T follicular helper cell (primary cell): Measurements from ENCODE around the gene SERPINA3.

Source experiments
- DNase-seq: peaks from one replicate; pipeline ENCODE4 v3.0.0-alpha.2; 2020; ENCODE audit warnings: low read depth

SERPINA3 gene

GRCh38 chr14:94655169-94655710 lies 43.0 kb downstream of the SERPINA3 start:
- no peak for DNase-seq

- no peak for DNase-seq
Measured at GRCh38 chr14:94656043-94656442, 43.9 kb downstream of the SERPINA3 start.

- DNase-seq = no peak
Measured at GRCh38 chr14:94659256-94659655, 47.1 kb downstream of the SERPINA3 start.

DNA sequence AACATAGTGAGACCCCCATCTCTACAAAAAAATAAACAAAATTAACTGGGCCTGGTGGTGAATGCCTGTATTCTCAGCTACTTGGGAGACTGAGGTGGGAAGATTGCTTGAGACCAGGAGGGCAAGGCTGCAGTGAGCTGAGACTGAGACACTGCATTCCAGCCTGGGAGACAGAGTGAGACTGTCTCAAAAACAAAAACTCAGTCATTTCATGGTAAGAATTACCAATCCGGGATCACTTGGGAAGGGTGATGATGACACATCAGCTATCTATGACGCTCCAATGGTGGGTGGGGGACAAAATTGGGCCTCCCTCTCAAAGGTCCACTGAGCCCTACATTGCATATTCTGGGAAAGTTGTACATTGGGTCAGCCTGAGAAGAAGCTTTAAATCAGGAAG lies 47.7 kb downstream of the SERPINA3 start:
- no peak for DNase-seq

DNA sequence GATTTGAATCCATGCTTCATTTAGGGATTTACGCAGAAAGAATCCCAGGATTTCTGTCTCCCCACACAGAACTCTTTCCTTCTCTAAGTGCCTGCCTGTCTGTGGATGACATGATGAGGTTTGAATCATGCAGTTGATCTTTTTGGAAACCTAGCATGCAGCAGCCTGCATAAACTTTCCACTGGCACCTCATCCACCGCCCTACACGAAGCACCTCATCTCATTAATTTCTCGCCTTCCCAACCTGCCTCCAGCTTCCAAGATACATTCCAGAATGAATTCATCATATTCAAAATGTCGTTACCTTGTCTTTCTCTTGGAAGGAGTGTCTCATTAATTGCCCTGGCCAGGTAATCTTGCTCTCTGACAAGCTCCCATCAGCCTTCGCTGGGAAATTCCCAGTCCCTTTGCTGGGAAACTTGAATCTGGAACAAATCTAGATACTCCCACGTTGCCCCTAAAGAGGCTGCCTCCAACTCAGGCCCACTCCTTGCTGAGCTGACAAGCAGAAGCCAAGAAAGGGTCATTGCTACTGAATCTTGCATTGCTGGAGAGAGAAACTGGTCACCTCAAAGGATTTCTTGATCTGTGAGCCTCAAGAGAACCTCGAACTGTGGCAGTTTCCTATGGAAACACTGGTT lies 48.2 kb downstream of the SERPINA3 start:
- DNase-seq = no peak

DNA sequence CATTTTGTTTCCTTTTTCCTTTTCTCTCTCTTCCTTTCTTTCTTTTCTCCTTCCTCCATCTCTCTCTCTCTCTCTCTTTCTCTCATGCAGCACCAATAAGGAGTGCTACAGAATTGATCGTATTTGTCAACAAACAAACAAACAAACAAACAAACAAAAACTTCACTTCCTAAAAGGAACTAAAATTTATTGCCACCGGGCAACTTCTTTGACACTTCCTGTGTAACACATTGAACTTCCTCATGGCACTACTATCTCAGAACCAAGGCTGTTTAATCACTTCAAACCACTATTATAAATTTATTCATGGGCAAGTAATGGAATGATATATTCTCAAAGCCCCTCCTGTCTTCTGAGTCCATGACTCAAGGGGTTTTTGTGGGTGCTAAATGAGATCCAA lies 51.3 kb downstream of the SERPINA3 start:
- no peak for DNase-seq

DNA sequence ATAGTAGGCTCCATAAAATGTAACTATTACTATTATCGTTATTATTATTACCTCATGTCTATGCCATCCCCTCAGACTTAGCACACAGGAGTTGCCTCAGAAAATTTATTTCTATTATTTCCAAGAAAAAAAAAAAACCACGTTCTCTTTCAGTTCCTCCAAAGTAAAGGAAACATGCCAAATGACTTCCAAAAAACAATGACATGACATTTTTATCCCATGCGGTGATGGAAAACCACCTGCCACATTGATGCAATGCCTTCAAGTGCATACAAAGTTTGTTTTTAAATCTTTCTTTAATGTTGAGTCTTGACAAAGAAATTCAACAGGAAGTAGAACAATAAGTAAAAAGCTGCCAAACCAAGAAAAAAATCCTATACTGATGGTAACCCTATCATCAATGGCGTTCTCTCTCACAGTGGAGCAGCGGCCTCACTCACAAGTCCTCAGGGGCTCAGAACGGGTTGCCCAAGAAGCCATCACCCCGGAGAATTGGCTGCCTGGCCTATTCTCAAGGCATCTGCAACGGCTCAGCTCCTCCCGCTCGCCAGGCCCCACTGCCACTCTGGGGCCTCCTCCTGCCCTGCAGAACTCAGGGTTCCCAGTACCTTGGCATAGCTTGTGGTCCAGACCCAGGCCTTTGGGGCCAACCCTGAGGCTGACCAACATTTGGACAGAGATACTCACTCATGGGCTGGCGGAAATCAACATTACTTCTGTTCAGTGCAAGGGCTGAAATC lies 51.9 kb downstream of the SERPINA3 start:
- no peak for DNase-seq

DNA sequence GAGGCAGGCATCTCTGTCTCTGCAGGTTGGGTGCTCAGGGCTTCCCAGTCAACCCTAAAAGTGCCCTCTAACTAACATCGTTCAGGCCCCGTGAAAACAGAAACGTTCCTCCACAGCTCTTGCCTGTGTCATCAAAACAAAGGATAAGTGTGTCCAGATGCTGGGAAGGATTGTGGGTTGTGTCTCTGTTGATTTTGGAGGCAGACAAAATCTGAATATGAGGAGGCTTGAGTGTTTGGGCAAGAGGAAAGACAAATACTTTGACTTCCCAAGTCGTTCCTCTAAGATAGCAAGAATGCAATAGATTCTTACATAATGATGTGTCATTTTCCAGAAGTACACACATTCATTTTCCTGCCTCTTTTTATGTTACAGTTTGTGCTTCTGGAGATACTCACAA lies 52.9 kb downstream of the SERPINA3 start:
- DNase-seq = no peak

DNA sequence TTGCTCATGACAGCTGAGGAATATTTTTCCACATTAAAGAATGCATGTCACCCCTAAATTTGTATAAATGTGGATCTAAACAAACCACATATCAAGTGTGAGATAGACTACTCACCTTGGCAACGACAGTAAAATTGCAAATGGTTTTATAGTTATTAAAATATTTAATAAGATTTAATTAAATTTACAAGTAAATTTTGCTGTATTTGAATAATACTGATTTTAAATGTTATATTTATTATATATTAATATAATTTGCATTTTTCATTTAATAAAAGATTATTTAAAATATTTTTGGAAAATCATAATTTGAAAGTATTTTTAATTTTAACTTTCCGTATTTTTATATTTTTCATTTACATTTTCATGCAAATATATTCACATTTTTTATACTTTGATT lies 53.4 kb downstream of the SERPINA3 start:
- DNase-seq = no peak

- no peak for DNase-seq
Measured at GRCh38 chr14:94670692-94671285, 58.6 kb downstream of the SERPINA3 start.

DNA sequence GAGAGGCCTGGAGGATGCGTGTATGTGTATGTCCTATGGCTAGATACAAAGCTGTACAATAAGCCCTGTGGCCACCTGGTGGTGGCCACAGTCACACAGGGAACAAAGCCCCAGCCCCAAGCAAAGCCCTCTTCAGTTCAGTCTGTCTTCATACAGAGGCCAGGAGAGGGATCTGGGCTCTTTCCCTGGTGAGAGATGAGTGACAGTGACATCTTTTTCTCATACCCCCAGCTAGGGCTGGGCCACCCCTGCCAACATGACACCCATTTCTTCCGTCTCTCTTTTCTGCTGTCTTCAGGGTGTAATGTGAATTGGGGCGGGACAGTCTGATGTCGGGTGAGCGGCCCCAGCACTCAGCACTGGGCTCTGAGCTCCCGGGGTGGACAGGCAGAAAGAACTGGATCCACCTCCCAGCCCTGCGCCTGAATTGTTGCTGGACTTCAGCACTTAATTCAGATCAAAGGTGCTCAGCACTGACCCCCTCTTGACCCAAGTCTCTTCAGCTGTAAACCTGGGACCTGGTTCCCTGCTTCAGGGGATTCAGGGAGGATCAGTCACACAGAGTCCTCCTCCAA lies 59.8 kb downstream of the SERPINA3 start:
- DNase-seq = no peak

- no peak for DNase-seq
Measured at GRCh38 chr14:94673071-94673470, 60.9 kb downstream of the SERPINA3 start.
